DMS153 treated with DMSO at 0.1 percent for 48 hours (cell line): ENCODE measurements around the gene NGRN.
"Not testable (repeated sequence)": the region's sequence is repeated elsewhere in the genome, so short reads cannot be mapped to it uniquely, and the experiment has no call there.

Experiments used
- DNase-seq: peaks from one replicate; lab custom pipeline; 2025; ENCODE audit not compliant: unreplicated experiment; lab: John Stamatoyannopoulos, UW

Gene NGRN

DNA sequence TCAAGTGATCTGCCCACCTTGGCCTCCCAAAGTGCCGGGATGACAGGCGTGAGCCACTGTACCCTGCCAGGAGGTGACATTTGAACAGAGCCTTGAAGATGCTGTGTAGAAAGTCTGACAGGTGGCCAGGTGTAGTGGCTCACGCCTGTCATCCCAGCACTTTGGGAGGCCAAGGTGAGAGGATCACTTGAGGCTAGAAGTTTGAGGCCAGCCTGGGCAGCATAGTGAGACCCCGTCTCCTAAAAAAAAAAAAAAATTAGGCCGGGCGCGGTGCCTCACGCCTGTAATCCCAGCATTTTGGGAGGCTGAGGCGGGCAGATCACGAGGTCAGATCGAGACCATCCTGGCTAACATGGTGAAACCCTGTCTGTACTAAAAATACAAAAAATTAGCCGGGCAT is 13.0 kb downstream of the NGRN start:
- DNase-seq: not testable (repeated sequence)

DNA sequence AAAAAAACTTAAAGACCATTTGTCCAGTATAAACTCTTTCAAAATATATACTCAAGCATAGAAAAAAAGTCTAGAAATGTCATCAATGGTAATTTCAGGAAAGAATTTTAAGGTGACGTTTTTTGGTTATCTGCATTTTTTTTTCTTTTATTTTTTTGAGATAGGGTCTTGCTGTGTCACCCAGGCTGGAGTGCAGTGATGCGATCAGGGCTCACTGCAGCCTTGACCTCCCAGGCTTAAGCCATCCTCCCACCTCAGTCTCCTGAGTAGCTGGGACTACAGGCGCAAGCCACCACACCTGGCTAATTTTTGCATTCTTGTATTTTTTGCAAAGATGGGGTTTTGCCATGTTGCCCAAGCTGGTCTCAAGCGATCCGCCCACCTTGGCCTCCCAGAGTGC is 15.3 kb downstream of the NGRN start:
- not testable (repeated sequence) for DNase-seq

DNA sequence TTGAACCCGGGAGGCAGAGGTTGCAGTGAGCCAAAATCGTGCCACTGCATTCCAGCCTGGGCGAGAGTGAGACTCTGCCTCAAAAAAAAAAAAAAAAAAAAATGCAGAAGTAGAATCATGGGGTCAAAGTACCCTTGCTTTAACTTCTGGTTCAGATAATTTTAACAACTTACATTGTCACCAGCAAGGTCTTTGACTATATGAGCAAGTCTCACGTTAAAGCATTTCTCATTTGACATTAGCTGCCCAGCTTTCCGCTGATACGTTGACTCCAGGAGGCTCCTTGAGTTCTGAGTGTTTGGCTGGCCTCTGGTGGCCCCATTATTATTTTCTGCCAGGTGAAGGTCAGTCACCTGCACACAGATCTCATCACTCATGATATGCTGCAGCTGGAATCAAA is 16.2 kb downstream of the NGRN start:
- DNase-seq: not testable (repeated sequence)

DNA sequence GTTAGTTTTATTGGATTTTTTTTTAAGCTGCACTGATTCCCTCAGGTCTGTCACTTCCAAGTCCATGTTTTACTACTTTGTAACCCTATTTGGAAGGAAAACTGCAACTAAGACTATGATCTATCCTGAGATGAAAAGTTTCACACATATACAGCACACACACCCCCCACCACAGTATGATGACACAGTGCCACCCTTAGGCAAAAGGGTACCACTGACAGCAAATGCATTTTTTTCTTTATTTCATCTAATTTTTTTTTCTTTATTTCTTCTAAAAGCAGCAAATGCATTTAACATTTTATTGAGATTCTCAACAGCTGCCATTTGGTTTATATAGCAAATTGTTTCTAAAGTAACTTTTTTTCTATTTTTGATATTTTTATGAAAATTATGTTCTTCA is 21.2 kb downstream of the NGRN start:
- DNase-seq: no peak

DNA sequence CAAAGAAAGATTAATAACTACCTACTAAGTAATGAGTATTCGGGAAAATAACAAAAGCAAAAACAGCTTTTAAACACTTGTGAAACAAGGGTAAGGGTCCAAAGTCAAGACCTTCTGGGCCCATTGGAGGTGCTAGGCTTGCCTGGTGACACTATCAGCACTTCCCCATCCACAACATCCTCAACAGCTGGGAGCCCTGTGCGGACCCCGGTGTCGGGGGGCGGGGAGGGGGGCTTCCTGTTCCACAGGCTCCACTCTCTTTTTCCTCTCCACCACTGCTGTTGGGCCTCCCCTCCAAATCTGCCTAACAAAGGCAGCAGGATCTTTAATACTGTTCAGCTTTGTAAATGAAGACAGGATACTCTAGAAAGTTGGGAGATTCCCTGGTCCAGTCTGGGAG is 21.6 kb downstream of the NGRN start:
- DNase-seq: no peak

DNA sequence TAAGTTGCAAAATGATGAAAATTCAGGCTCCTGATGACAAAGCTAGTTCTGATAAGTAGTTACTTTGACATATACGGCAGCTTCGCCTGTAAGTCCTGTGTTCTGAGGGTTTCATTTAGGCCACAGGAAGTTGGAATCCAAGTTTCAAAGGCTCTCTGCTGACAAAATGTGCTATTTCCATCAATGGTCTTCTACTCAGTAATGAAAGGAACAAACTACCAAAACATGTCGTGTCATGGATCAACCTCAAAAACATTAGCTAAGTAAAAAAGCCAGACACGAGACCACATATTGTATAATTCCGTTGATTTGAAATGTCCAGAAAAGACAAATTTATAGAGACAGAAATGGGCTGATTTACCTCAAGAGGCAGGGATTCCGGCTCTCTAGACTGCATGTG is 22.5 kb downstream of the NGRN start:
- DNase-seq: no peak

DNA sequence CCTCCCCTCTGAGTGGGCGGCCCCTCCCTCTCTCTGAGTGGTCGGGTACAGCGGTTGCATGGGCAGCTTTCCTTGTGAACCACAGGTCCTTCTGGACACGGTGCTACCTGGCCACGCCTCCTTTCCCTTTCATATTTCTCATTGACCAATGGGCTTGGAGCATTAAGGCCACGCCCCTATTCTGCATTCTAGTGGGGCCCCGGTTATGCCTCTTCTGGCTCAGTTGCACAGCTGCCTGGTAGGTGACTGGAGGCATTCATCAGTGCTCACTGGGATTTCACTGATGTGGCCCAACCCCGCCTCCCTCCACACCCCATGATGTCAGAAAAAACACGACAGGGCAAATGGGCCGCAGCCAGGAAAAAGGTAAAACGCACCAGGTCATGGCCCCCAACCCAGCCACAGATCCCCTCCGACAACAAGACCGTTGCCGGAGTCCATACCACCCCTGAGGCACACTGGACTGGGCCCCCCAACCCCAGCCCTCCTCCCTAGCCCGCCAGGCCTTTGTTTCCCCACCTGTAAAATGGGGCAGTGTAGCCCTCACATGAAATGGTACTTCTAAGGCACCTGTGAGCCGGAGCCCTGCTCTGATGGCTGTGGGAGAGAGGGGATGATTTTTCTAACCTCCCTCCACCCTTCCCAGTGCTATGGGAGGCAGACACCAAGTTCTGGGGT is 26.3 kb downstream of the NGRN start:
- no peak for DNase-seq

DNA sequence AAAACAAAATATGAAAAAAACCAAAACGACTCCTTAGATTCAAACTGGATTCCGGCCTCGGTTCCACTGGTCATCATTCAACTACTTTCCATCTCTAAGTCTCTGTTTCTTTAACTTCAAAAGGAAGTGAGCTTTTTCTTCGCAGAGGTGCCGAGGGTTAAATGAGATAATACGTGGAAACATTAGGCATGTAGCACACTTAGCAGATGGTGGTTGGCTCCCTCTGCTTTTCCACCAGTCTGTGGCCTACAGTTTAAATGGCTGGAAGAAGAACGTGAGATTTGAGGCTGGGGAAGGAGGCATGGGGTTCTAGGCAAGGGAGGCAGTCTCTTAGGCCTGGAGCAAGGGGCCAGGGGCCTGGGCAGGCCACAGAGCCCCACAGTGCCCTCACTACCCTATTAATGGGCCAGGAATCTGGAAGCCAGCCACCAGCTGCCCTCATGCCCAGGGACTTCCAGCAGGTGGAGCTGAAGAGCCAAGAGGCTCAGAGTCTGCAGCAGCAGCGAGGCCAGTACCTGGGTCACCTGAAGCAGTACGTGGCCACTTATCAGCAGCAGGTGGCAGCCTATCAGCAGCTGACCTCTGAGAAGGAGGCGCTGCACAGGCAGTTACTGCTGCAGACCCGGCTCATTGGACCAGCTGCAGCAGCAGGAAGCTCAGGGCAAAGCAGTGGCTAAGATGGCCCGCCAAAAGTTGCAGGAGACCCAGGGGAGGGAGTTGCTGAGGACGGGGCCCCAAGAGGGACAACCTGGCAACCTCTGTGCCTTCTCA is 27.8 kb downstream of the NGRN start:
- DNase-seq: peak; percentile 41

DNA sequence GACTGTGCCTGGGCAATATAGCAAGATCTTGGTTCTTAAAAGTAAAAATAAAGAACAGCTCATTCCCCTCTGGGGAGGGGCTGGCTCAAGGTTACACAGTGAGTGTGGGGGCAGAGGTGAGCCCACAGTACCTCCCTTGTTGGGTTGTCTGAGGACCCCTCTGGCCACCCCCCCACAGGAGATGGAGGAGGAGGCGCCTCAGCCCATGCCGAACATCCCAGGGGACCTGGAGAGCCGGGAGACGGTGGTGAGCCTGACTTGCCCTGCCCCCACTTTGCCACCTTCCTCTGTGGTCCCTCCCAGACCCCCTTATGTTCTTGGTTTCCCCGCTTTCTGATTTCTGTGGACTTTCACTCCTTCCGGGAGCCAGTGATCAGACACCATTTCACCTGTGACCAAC is 28.7 kb downstream of the NGRN start:
- no peak for DNase-seq

DNA sequence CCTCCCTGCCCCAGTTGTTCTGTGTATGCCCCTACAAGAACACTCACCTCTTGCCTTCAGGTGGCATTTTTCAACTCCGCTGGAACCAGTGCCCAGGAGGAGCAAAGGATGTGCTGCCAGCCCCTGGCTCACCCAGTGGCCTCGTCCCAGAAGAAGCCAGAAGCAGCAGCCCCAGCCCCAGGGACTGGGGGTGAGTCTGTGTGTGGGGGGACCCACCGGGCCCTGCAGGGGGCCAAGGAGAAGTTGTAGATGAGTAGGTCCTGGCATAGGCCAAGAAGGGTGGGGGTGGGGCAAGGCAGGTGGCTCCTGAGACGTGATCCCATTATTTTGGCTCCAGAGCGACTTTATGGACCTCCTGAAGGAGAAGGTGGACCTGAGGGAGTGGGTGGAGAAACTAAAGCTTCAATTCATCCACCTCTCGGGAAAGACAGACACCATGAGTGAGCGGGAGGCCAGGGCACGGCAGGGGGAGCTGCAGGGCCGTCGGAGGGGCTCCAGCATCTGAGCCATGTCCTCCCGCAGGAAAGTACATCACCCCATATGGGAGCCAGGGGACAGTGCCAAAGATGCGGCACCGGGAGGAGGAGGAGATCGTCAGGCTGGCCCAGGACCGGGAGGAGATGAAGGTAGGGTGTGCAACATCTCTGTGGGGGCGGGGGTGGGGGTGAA is 29.3 kb downstream of the NGRN start:
- no peak for DNase-seq

DNA sequence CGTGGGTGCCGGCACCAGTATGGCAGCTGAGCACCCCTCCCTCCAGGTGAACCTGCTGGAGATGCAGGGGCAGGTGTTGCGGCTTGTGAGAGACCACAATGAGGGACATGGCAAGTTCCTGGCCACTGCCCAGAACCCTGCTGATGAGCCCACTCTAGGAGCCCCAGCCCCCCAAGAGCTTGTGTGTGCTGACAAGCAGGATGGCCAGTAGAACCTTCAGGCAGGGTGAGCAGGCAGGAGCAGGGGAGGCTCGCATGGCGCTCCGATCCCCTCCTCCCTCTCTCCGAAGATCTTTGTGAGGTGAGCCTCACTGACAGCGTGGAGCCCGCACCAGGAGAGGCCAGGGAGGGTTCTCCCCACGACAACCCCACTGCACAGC is 29.8 kb downstream of the NGRN start:
- DNase-seq: no peak

DNA sequence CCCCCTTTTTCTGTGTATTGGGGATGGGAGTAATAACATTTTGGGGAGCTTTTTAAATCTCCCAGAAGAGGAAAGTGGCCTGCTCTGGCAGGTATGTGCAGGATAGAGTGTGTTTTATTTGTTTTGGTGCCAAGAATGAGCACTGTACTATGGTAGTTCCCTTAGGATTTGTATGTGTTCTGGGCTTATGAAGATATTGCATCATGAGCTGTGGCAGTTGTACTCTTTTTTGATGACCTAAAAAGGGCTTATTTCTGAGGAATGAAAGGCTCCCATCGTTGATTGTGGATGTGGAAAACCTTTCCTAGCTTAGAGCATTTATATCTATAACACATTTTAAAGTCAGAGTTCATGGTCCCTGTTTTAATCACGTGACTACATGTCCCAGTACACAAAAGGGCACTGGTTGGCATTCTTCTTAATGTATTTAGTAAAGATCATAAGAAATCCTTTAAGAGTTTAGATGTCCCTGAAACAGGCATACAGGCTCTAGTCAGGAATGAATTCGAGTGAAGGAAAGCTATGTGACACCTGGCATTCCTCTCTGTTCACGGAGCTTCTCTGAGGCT is 30.9 kb downstream of the NGRN start:
- not testable (repeated sequence) for DNase-seq

DNA sequence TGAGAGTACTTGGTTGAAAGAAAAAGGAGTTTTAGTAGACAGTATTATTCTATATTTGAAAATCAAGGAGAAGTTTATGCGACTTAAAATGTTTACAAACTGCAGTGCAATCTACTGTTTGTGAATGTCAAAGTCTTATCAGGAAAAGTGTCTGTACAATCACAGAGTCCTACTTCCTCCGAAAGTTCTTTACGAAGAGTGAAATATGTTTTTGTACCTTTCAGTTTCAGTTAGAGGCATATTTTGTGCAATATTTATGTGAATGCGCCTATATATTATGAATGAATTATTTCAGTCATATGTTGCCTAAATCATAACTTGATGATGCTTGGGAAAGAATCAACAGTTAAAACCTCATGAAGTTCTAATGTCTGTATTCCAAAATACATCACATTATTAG is 31.5 kb downstream of the NGRN start:
- DNase-seq: no peak

DNA sequence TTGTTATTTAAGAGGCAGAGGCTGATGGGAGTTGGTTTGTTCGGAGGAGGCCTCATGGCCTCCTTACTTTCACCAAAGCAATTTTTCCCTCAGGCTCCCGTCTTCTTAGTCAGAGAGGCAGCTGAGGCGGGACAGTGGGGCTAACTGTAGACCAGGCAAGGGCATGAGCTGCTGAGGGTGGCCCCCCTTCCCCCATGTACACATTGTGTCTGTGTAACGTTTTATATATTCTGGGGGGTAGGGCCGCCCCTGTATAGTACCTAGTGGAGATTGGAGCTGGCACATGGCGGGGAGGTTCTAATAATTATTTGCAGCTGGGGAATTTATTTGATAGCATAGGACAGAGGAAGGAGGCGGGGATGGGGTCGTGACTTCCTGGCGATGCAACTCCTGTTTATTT is 35.1 kb downstream of the NGRN start:
- no peak for DNase-seq

DNA sequence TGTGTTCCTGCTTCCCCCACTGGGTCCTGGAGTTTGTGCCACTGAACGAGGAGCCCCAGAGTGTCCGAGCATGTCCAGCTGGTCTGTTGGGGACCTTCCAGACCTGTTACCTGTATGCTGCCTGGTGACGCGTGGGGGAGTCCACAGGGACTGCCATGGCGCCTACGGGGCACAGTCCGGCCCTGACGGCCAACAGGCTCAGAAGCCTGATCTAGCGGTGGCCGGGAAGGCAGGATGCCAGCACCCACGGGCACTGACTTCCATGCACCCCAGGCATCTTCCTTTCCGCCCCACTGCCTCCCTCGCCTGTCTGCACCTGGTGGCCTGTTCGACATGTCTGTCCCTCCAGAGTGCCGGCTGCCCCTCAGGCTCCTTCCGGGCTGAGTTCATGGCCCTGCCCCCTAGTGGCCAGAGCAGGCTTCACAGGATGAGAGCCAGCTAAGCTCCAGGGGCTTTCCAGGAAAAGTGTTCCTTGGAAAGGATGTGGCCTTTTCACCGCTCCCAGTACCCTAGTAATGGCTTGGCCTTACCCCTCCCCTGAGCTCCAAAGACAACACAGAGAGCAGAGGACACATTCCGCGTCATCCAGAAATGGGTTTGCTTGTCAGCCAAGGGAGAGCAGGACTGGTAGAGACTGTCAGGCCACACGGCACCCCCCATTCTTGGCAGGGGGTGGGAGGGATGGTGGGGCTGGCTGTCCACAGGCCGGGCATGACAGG is 35.7 kb downstream of the NGRN start:
- no peak for DNase-seq

DNA sequence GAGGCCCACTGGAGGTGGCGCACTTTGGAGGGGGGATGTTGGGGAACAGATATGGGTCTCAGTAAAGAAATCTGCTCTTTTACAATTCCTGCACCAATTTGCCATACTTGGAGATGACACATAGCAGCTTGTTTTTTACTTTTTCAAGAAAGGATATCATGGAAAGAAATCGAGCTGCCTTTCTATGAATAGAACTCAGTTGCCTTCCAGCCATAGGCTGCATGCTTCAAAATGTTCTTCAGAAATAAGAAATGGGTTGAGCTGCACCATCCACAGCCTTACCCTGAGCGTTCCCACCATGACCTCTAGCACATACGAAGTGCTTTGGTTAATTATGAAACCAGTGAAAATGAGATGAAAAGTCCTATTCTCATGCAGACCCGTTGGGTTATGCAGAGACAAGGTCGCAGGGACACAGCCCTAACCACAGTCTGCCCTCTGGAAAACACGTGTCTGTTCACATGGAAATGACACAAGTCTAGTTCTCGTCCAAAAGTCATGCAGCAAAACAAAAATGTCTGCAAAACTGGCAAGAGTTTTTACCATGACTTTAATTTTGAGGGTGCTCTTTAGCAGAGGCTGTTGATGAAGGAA is 36.3 kb downstream of the NGRN start:
- DNase-seq: no peak

DNA sequence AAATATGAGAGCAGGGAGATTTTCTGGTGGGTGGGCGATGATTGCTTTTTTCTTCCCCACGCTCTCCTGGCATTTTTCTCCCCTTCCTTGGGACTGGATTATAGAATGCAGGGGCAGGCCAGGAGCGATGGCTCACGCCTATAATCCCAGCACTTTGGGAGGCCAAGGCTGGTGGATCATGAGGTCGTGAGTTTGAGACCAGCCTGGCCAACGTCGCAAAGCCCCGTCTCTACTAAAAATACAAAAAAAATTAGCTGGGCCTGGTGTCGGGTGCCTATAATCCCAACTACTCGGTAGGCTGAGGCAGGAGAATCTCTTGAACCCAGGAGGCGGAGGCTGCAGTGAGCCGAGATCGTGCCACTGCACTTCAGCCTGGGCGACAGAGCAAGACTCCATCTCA is 39.9 kb downstream of the NGRN start:
- not testable (repeated sequence) for DNase-seq

DNA sequence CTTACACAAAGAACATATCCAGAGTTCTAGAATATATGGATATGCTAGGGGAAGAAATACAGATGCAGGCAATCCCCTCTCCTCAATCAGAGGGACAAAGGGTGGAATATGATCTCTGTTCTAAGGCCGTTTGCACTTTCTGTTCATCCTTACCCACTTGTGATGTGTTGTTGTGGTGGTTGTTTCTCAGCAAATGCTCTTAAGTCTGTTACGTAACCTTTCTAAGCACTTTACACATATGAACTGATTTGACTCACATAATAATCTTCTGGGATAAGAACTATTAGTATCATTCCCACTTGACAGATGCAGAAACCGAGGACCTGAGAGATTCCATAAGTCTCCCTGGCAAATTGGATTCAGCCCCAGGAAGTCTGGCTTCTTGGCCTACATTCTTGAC is 40.5 kb downstream of the NGRN start:
- DNase-seq: no peak

DNA sequence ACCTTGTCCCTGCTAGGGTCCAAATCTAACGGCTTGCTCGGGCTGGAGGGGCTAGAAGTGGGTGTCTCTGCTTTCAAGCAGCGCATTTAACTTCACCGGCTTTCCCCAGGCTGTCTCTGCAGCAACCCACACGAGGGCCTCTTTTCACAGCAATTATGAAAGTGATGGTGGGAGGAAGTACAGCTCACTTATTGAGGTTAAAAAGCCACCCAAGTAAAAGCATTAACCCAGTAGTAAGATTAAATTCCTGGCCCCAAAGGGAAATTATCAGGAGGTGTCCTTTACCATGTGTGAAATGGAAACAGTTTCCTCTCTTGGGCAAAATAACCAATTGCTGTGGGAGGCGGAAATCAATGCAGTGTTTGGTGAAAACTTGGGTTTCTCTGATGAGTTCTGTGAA is 41.1 kb downstream of the NGRN start:
- DNase-seq: no peak

DNA sequence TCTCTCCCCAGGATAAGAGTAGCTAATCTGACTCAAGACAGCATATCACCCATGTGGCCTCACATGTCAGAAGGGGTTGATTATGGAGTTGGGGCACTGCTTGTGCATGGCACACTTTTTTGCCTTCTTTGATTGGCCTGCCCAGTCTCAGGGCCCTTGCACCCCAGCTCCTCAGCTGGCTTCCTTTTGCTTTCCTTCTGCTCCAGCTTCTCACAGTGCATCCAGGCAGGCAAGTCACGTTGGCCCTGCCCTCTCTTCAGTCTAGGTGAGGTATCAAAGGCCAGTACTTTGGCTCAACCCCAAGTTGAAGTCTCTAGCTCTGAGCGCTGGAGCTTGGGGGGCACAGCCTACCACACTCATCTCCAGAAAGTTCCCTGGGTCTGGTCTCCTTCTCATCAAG is 42.2 kb downstream of the NGRN start:
- DNase-seq: no peak

DNA sequence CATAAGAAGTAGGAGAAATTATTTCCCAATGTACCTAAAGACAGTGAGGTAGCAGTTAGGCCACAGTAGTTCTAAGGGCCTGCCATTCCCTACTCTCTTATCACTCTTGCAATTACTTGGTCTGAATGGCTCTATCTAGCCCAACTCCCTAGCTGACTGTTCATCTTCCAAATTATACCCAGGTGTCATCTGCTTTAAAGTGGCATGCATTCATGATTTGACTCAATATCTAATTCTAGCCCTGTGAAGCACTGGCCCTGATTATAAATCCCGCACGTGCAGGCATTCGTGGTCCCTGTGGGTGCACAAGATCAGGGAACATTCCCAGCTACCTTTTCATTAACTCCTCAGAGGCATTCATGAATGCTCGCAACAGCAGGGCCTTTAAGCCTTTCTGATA is 43.5 kb downstream of the NGRN start:
- no peak for DNase-seq
